Myocyte (in vitro differentiated cells): Measurements from ENCODE around the gene EIF4A2. TPM values are rescaled to one million over a fixed set of nuclear protein-coding genes. Genes with fewer than 3 reads are reported as not detected.
"Not testable (repeated sequence)": the region's sequence is repeated elsewhere in the genome, so short reads cannot be mapped to it uniquely, and the experiment has no call there.

Source experiments
- DNase-seq: peaks from one replicate; pipeline ENCODE4 v3.0.0-alpha.2; 2012; ENCODE audit warnings: low read depth
- microRNA counts: library from miRNA; unstranded; fragments of <30 nt; microRNA quantifications from one replicate; lab custom pipeline; 2016
- microRNA-seq: library from miRNA; unstranded; fragments of <30 nt; microRNA quantifications from one replicate; pipeline ENCODE4, GENCODE V29; 2016
- total RNA-seq: library from RNA; depleted of rRNA; stranded (reverse); fragments of >200 nt; gene quantifications from 2 replicates; pipeline ENCODE4 v1.2.3, GENCODE V29; 2014

The EIF4A2 gene
- total RNA-seq, 1 donor from 2014 or later: 1,042 TPM

DNA sequence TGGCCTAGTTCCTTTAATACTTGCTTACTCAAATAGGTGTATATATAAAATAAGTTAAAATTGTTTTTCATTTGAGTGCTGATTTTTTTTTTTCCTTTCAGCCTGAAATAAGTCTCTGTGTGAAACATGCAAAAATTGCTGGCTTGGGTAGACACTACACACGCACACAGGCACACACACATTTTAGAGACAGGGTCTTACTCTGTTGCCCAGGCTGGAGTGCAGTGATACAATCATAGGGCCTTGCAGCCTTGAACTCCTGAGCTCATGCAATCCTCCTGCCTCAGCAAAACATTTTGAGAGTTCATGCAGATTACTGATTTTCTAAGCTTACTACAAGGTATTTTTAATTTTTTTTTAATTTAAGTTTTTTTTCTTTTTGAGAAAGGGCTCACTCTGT, 35.6 kb downstream of the EIF4A2 start:
- no peak for DNase-seq

DNA sequence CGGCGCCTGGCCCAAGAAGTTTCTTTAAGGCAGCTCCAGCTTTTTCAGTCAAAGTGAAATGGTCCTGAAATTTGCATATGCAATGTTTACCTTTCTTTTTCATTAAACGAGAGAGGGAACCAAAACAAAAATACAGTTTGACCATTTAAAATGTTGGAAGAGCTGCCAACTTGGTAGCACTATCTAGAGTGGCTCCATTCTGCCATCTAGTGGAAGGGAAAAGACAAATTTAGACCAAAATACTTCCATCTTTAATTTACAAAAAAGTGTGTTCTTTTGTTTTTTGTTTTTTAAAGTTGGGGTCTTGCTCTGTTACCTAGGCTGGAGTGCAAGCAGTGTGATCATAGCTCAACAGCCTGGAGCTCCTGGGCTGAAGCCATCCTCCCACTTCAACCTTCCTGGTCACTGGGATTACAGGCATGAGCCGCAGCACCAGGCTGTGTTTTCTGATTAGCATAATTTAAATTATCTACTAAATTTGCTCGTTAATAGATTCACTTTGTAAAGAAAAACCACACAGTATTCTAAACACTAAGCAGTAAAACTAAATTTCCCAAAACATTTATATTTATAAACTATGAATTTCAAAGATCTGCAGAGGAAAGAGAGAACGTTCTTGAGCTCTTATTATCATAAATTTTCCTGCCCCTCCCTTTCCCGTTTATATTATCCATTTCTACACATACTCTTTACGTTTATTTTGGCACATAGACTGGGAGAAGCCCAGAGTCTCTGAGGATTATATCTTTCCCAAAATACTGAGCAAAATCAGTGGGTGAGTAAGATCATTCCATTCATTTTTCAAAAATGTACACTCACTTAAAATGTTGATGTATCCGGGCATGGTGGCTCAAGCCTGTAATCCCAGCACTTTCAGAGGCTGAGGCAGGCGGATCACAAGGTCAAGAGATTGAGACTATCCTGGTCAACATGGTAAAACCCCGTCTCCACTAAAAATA, 38.3 kb downstream of the EIF4A2 start:
- DNase-seq: peak; percentile 73

DNA sequence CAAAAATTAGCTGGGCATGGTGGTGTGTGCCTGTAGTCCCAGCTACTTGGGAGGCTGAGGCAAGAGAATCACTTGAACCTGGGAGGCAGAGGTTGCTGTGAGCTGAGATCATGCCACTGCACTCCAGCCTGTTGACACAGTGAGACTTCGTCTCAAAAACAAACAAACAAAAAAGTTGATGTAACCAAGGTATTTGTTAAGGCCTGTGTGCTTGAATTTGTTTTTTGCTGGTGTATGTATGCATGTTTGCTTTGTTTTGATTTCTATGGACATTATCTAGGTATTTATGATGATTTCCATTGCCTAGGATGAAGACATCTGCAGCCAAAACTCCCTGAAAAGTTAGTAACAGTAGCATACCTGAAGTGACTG, 39.0 kb downstream of the EIF4A2 start:
- DNase-seq: not testable (repeated sequence)

DNA sequence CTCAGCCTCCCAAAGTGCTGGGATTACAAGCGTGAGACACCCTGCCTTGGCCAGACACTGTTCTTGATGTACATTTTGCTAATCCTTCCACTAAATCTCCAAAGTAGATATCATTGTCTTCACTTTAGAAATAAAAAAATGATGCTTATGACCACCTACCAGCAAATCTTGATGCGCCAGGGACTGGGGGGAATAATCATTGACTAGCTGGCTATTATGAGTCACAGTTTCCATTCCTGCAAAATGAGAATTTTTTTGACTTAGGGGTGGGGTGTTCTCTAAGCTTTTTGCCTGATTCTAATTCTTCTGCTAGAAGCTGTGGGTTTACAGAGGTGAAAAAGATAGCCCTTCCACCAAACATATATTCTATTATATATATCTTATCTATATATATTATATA, 40.0 kb downstream of the EIF4A2 start:
- no peak for DNase-seq

DNA sequence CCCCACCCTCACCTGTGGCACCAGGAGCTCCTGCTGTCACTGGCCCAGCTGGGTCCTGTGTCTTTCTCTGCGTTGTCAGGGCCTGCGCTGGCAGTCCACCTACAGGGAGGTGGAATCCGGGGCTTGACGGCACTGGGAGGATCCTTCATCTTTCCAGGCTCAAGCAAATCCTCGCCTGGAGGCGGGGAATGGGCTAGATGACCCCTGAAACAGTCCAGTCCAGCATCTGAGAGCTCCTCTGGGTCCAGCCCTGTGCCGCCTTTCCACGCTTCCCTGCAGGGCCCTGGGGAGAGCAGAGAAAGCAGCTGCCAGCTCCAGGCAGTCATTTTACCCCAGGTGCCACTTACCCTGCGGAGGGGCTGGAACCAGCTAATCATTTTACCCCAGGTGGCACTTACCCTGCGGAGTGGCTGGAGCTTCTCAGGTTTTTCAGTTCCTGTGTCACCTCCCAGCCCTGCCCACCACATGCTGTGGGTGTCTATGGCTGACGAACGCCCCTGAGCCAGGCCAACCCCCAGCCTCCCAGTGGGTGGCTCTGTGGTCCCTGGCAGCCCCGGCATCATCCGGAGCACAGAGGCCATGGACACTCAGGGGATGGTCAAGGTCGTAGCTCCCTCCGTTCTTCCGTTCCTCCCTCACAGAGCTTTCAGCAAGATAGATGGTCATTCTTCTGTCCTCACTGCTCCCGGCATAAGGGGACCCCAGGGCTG, 41.2 kb downstream of the EIF4A2 start:
- DNase-seq: no peak

DNA sequence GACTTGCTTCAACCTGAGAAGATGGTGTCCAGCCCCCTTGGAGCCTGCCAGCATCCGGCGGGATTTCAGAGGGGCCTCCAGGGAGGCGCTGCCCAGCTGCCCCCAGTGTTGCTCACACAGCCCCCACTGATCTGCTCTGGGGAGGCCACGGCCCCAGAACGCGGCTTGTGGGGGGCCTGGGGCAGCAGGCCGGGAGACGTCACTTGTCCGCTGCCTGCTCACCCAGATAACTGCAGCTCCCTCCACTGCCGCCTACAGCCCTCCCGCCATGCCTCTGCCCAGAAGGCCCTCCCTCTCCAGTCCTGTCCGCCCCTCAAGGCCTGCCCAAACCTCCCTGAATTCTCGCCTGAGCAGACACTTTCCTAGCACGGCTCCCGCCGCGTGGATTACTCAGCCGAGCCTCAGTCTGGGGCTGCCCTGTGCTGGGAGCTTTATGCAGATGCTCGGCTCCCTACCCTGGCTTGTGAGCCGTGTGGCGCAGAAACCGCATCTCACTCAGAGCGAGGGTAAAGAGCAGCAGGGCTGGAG, 42.0 kb downstream of the EIF4A2 start:
- DNase-seq: peak; percentile 56

DNA sequence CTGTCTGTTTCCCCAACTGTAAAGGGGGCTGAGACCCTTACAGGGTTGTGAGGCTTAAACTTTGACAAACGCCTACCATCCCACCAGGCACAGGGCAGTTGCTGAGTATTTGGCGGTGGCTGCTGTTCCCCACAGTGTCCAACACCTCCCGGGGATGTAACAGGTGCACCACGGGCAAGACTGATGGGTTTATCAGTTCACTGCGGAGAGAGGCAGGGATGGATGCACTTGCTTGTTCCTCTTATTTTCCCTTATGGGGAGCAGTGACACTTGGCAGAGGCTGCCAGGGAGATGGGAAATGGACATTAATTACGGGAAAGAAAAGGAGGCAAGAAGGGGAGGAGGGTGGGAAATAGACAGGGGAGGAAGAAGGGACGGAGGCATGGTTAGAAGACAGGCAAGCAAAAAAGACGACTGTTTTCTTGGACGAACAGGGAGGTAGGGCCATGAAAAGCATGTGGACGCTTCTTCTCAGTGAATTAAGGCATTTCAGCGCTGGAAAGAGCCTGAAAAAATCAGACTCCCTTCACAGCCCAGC, 42.6 kb downstream of the EIF4A2 start:
- no peak for DNase-seq

DNA sequence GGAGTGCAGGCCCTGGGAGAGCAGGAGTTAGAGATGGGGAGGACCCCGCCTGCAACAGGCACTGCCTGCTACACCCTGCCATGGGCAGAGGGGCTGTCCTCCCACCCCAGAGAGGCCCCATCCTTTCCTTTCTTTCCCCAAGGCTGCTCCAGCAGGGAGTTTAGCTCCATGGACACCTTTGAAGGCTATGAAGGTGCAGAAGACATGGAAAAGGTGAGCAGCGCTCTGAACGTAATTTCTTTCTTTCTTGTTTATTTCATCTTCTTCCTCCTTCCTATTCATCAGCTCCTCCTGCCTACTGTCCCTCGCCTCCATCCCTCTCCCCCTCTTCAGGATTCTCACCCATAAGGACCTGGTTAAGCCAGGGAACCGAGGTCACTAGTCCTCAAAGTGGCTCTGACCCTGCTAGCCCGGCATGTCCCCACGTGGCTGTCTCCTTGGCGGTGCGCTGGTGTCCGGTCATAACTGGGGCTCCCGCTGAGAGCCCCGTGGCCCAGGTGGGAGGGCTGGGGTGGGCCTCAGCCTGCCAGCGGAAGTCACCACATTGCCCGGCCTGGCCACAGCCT, 43.1 kb downstream of the EIF4A2 start:
- DNase-seq: no peak

DNA sequence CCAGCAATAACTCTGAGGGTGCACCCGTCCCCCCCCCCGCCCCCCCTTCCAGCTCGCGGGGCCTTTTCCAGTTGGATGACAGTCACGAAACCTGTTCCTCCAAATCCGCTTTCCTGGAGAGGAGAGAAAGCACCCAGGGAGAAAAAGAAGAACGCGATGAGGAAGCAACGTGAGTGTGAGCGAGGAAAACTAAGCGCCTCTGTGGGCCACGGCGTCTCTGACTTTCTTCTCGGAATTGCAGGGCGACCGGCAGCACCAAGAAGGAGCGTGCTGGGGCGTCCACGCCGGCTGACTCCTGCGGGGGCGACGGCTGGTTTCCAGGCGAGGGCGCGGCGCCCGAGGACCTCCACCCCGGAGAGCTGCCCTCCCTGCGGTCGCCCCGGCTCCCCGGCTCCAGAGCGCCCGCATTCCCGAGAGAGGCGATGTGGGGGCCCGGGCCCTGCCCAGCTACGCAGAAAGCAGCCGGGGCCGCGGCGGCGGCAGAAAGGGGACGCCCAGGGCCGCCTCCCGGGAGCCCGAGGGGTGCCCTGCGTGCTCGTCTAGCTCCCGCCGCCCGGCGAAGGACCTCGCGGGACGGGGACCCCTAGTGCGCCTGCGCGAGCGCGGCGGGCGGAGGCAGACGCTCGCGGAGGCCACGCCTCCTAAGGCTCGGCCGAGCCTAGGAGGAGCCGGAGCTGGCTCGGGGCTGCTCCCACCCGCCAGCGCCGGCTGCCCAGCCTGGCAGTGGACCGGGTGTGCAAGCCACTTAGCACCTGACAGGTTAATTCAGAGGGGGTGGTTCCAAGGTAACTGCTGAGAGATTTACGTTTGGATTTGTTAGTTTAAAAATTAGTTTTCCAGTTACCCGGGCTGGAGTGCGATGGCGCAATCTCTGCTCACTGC, 43.8 kb downstream of the EIF4A2 start:
- peak; percentile 84 for DNase-seq

DNA sequence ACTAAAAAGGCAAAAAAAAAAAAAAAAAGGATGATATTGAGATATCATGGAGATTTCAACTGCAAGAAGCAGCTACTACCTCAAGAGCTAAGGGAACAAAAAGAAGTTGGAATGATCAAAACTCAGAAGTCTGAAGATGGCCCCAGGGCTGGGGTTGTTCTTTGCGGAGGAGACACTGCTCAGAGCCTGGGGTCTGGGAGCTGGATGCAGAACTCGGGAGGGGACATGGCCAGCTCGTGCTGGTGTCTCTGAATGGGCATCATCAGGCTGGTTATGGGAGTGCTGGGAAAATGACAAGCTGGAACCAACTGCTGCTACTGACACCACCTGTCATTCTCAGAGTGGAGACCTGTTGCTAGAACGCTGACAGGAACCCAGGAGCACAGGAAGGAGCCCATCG, 45.0 kb downstream of the EIF4A2 start:
- no peak for DNase-seq

DNA sequence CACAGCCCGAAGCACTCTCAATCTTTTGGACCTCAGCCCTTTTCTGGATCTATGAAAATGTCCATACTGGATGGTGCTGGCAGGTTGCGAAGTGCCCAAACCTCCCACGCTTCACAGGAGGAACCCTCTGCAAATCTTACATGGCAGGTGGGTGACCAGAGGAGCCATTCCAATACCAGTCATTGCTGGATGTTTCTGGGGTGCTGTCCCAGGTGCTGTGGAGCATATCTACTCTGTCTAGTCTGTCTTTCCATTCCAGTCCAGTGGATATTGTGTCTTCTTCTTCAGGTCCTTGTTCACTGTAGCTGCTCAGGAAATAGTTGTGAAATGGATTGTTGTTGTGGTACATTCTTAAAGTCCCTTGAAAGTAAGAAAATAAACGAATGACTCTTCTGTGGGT, 48.4 kb downstream of the EIF4A2 start:
- DNase-seq: no peak

DNA sequence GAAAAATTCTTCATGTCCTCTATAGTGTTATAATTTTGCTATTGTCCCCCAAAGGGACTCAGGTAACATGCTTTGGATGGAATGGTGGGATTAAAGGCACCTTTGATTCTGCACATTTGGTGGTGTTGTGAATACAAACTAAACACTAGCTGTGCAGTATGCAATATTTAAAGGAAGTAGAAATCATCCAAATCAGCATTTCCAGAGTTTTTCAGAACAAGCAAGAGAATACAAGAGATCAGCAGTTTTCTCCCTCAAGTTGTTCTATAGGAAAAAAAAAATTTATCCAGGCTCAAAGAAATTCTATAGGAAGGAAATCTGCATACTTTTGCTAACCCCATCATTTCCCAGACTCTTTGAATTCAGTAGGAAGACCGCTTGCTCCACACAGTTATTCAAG, 48.9 kb downstream of the EIF4A2 start:
- no peak for DNase-seq

MicroRNA genes within 50 kb of the gene (microRNA counts, 767-probe panel; counts per million panel counts)
- microRNA hsa-miR-1248 (lab: Ali Mortazavi, UCI): not detected

Small RNA genes within 50 kb of the gene (microRNA-seq; reads per million reads assigned to microRNA genes)
- 0.65 reads per million for gene MIR1248

Other genes starting within 250 kb of the EIF4A2 start
- 0.47 and 0.48 TPM in 2 replicates for gene CRYGS, start 239.2 kb upstream of the EIF4A2 start, total RNA-seq
- gene TBCCD1, start 216.2 kb upstream of the EIF4A2 start, total RNA-seq: 13.0 and 13.8 TPM in 2 replicates
- 109 and 188 TPM in 2 replicates for gene DNAJB11, start 212.9 kb upstream of the EIF4A2 start, total RNA-seq
- not detected in 2 replicates for gene AHSG, start 170.5 kb upstream of the EIF4A2 start, total RNA-seq
- gene FETUB, start 143.2 kb upstream of the EIF4A2 start, total RNA-seq: not detected in 2 replicates
- gene HRG, start 117.6 kb upstream of the EIF4A2 start, total RNA-seq: not detected in 2 replicates
- gene KNG1, start 66.2 kb upstream of the EIF4A2 start, total RNA-seq: not detected in 2 replicates
- 15.2 and 16.5 TPM in 2 replicates for gene RFC4, start 22.9 kb downstream of the EIF4A2 start, total RNA-seq
- gene ADIPOQ, start 59.1 kb downstream of the EIF4A2 start, total RNA-seq: not detected in 2 replicates
- gene ST6GAL1, start 146.9 kb downstream of the EIF4A2 start, total RNA-seq: 2.8 and 11.1 TPM in 2 replicates